HepG2 (cell line): ENCODE results near the gene PARP16. TPM values are rescaled to one million over a fixed set of nuclear protein-coding genes. Genes with fewer than 3 reads are reported as not detected.

ENCODE experiments used
- ATAC-seq: fragments of 200-7000 bp; cut with Tn5 transposase; 3 replicates; pipeline ENCODE4 v1.9.1; 2020; ENCODE audit warnings: mild to moderate bottlenecking, moderate library complexity
- BruUV-seq: library from RNA; stranded (reverse); fragments of 400-500 nt; replicated peaks from 2 replicates; lab custom pipeline; 2021; lab: Mats Ljungman, UMichigan
- CTCF ChIA-PET: fragments of 300-600 bp; formaldehyde crosslinking; extraction: SDS; loops from one replicate; lab custom pipeline; 2021; ENCODE audit warnings: low total read pairs, inconsistent platforms, low intra/inter-chr PET ratio; lab: Yijun Ruan, JAX
- POLR2A ChIA-PET: fragments of 350-600 bp; sonication (Branson Sonifier 250); formaldehyde crosslinking; loops from one replicate; lab custom pipeline; 2020; ENCODE audit warnings: antibody characterized with exemption, inconsistent platforms; lab: Yijun Ruan, JAX
- DNase-seq: peaks from one replicate; pipeline ENCODE4 v3.0.0-alpha.2; 2015; ENCODE audit warnings: low spot score
- FAIRE-seq: peaks from 3 replicates; lab custom pipeline; 2011; peaks lifted over from hg19 to GRCh38; lab: Jason Lieb, UNC
- H2AFZ ChIP-seq: one replicate; pipeline ENCODE4 v1.6.1; 2011; ENCODE audit warnings: low read length, inconsistent platforms
- H3K27ac ChIP-seq: fragments of 300-600 bp; 3 replicates; pipeline ENCODE4 v1.8.0; 2011; ENCODE audit warnings: mixed run types, mild to moderate bottlenecking, mixed read lengths, low read length, inconsistent platforms; ENCODE audit not compliant: insufficient read depth; ENCODE audit errors: extremely low read length
- H3K27me3 ChIP-seq, 2 experiments: fragments of 200-600 bp in 1 of 2; 2 replicates in 1 of 2; 3 replicates in 1 of 2; pipeline versions ENCODE4 v1.6.0 to v1.8.0; 2011; ENCODE audit warnings: low read length in 2 of 2, mild to moderate bottlenecking in 2 of 2, moderate library complexity in 2 of 2, inconsistent platforms in 1 of 2; ENCODE audit not compliant: insufficient read depth in 2 of 2, control insufficient read depth in 1 of 2
- H3K36me3 ChIP-seq, 2 experiments: fragments of 200-600 bp in 1 of 2; replicated peaks in 1 of 2; 2 replicates in 1 of 2; 3 replicates in 1 of 2; pipeline versions ENCODE4 v1.5.1 to v1.8.0; 2011; ENCODE audit warnings: low read length in 2 of 2, inconsistent platforms in 1 of 2; ENCODE audit not compliant: insufficient read depth in 2 of 2, control insufficient read depth in 1 of 2
- H3K4me1 ChIP-seq: 2 replicates; pipeline ENCODE4 v1.5.1; 2012; ENCODE audit warnings: low read length, inconsistent platforms; ENCODE audit not compliant: insufficient read depth
- H3K4me2 ChIP-seq: 2 replicates; pipeline ENCODE4 v1.6.0; 2011; ENCODE audit warnings: low read depth, low read length, inconsistent platforms
- H3K4me3 ChIP-seq, 3 experiments: fragments of 200-600 bp in 1 of 3; sonication (generic), shearing (Covaris generic) in 1 of 3; replicated peaks in 1 of 3; 2 replicates each; pipeline ENCODE4 v1.5.1; 2011 to 2016; ENCODE audit warnings: low read length in 3 of 3, inconsistent platforms in 2 of 3, low read depth in 2 of 3, mild to moderate bottlenecking in 2 of 3, control low read depth in 1 of 3, mixed read lengths in 1 of 3; ENCODE audit not compliant: insufficient read depth in 1 of 3
- H3K79me2 ChIP-seq: one replicate; pipeline ENCODE4 v1.6.1; 2011; ENCODE audit warnings: low read length, inconsistent platforms; ENCODE audit not compliant: insufficient read depth
- H3K9ac ChIP-seq: 2 replicates; pipeline ENCODE4 v1.6.0; 2011; ENCODE audit warnings: mild to moderate bottlenecking, low read depth, low read length, inconsistent platforms; ENCODE audit not compliant: insufficient read depth
- H3K9me3 ChIP-seq: 2 replicates; pipeline ENCODE4 v1.5.1; 2012; ENCODE audit warnings: mild to moderate bottlenecking, low read length
- H4K20me1 ChIP-seq: 2 replicates; pipeline ENCODE4 v1.6.0; 2011; ENCODE audit warnings: inconsistent platforms, mild to moderate bottlenecking, low read length, moderate library complexity; ENCODE audit not compliant: insufficient read depth
- ASH2L ChIP-seq: fragments of 300-600, 200-600 bp; sonication (generic); IDR thresholded peaks from 2 replicates; pipeline ENCODE4 v1.7.0; 2017; ENCODE audit warnings: low read depth, mild to moderate bottlenecking, moderate library complexity, mixed read lengths, low read length; ENCODE audit not compliant: insufficient read length
- BORCS8-MEF2B ChIP-seq: sonication (generic); formaldehyde crosslinking; IDR thresholded peaks from 2 replicates; pipeline ENCODE4 v1.8.0; 2022; ENCODE audit warnings: mild to moderate bottlenecking, missing genetic modification reagents
- EHMT2 ChIP-seq: fragments of 200-600 bp; sonication (generic); IDR thresholded peaks from 2 replicates; pipeline ENCODE4 v1.7.0; 2017; ENCODE audit warnings: antibody characterized with exemption, low read depth, low read length, borderline replicate concordance
- ESRRA ChIP-seq: sonication (generic); formaldehyde crosslinking; IDR thresholded peaks from 2 replicates; pipeline ENCODE4 v1.5.1; 2020; ENCODE audit warnings: mild to moderate bottlenecking, low read depth, missing genetic modification reagents
- KLF12 ChIP-seq: sonication (generic); formaldehyde crosslinking; IDR thresholded peaks from 2 replicates; pipeline ENCODE4 v1.4.0; 2020; ENCODE audit warnings: missing genetic modification reagents, borderline replicate concordance
- SOX5 ChIP-seq: IDR thresholded peaks from 2 replicates; pipeline ENCODE4 v1.6.1; 2016; ENCODE audit warnings: borderline replicate concordance
- TSC22D2 ChIP-seq: sonication (generic); formaldehyde crosslinking; IDR thresholded peaks from 2 replicates; pipeline ENCODE4 v1.5.1; 2020; ENCODE audit warnings: missing genetic modification reagents, mild to moderate bottlenecking, borderline replicate concordance
- ZFP62 ChIP-seq: sonication (generic); formaldehyde crosslinking; IDR thresholded peaks from 2 replicates; pipeline ENCODE4 v1.4.0; 2020; ENCODE audit warnings: missing genetic modification reagents
- ZNF101 ChIP-seq: sonication (generic); formaldehyde crosslinking; IDR thresholded peaks from 2 replicates; pipeline ENCODE4 v1.4.0; 2020; ENCODE audit warnings: mild to moderate bottlenecking, low read depth, missing genetic modification reagents, borderline replicate concordance
- ZNF501 ChIP-seq: sonication (generic); formaldehyde crosslinking; IDR thresholded peaks from 2 replicates; pipeline ENCODE4 v1.5.1; 2020; ENCODE audit warnings: mild to moderate bottlenecking, moderate library complexity, missing genetic modification reagents
- WGBS: methylation state at CpG from one replicate; pipeline ENCODE4 v1.1.6; 2017; ENCODE audit warnings: low lambda C conversion rate; 5-methylcytosine and 5-hydroxymethylcytosine counted together
- in situ Hi-C: cut with HindIII; loops from 2 replicates; pipeline ENCODE4 v1.10.0; 2017; ENCODE audit warnings: low pct_unique_long_range_greater_than_20kb; ENCODE audit not compliant: extremely low pct_ligation_motif_present
- intact Hi-C: fragments of 100-400 bp; cut with micrococcal nuclease; formaldehyde crosslinking; loops from one replicate; pipeline ENCODE4 v1.10.0; 2022; ENCODE audit not compliant: unreplicated experiment
- polyA plus RNA-seq, 8 experiments: library from polyadenylated mRNA; depleted of rRNA in 3 of 8; stranded (reverse) in 7 of 8; unstranded in 1 of 8; fragments of >200 nt; fragmentation: Illumina TruSeq in 4 of 8; extraction: Trizol in 4 of 8; gene quantifications; 2 replicates each; pipeline versions ENCODE4 v1.2.1 to v1.2.3, GENCODE V29; 2011 to 2016; ENCODE audit warnings: low read depth in 4 of 8, missing spikeins in 1 of 8, mixed read lengths in 1 of 8; ENCODE audit not compliant: insufficient read depth in 1 of 8
- total RNA-seq, 5 experiments: library from RNA; depleted of rRNA; stranded (reverse); fragments of >200 nt; fragmentation: Illumina TruSeq; extraction: Trizol; gene quantifications; 2 replicates each; pipeline ENCODE4 v1.2.3, GENCODE V29; 2016; ENCODE audit warnings: low read depth in 1 of 5
- TF ChIP-seq, protein P1 (sequence below): sonication (generic); formaldehyde crosslinking; IDR thresholded peaks from 2 replicates; pipeline ENCODE4 v1.4.0; 2020; ENCODE audit warnings: mild to moderate bottlenecking, missing genetic modification reagents
- TF ChIP-seq, protein P2 (sequence below): IDR thresholded peaks from 2 replicates; pipeline ENCODE4 v1.6.1; 2016
- TF ChIP-seq, protein P3 (sequence below): IDR thresholded peaks from 2 replicates; pipeline ENCODE4 v1.6.1; 2012; ENCODE audit warnings: low read depth, low read length, improper control_type of control experiment

Gene PARP16
- total and polyA plus RNA-seq, 2 of the 13 experiments (the other 11 are each of a cell fraction or from before 2014, with no cell fraction given): 6.8 to 7.6 TPM

DNA sequence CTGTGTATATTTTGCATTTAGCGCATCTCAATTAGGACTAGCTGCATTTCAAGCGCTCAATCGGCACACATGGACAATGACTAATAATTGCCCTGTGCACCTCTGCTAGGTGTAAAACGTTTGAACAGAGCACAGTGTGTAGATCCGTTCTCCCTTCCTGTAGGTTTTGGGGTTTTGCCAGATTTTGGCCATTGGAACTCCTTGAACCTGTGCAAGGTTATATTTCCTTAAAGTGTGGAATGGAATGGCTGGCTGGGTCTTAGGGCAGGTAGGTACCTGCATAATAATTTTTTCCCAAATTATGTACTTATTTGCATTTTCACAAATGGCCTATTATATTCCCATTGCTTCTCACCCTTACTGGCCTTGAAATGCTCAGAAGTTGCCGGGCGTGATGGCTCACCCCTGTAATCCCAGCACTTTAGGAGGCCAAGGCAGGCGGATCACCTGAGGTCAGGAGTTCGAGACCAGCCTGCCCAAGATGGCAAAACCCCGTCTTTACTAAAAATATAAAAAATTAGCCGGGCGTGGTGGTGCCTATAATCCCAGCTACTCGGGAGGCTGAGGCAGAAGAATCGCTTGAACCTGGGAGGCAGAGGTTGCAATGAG lies 18.6 kb upstream of the PARP16 start:
- no TSS peak for BruUV-seq
- peaks cover 42% of the 10 kb centered on the region for H3K4me1 ChIP-seq
- H3K79me2 ChIP-seq: no peaks in the 10 kb centered on the region
- peak overlapping the region; percentile 91 for H3K27ac ChIP-seq
- 22% methylated on average over 14 of the region's 14 CpGs for WGBS
- H3K36me3 ChIP-seq: no peaks in the 10 kb centered on the region
- H3K4me2 ChIP-seq: peak overlapping the region; percentile 70
- DNase-seq (no peak), ATAC-seq (peak; percentile 47), FAIRE-seq (no peak)
- H3K9ac ChIP-seq: peak overlapping the region; percentile 86; the same call in 1 of the 2 replicates
- in situ Hi-C loops (no loop called here), intact Hi-C loops (no loop called here)
- H4K20me1 ChIP-seq: no peaks in the 10 kb centered on the region
- H3K4me3 ChIP-seq: peak overlapping the region in 1 of 3 experiments; percentile 23; a peak in 2 of 6 replicates
- ChIA-PET CTCF (interaction anchor here (1.0 kb wide), 1 partner anchor 116 kb away, joined by 5 read pairs; no protein-coding TSS in a partner anchor), POLR2A (interaction anchor here (0.6 to 2.4 kb wide), 34 partner anchors 8 to 1142 kb away, joined by 3 to 50 read pairs (median 6); partner anchors contain the start of genes CLPX, DPP8, HACD3 and IGDCC3)
- H2AFZ ChIP-seq: no peak overlapping the region
- no peaks in the 10 kb centered on the region for H3K9me3 ChIP-seq
- H3K27me3 ChIP-seq: no peaks in the 10 kb centered on the region; a peak in 1 of 5 replicates
- TF ChIP-seq, protein P1, sequence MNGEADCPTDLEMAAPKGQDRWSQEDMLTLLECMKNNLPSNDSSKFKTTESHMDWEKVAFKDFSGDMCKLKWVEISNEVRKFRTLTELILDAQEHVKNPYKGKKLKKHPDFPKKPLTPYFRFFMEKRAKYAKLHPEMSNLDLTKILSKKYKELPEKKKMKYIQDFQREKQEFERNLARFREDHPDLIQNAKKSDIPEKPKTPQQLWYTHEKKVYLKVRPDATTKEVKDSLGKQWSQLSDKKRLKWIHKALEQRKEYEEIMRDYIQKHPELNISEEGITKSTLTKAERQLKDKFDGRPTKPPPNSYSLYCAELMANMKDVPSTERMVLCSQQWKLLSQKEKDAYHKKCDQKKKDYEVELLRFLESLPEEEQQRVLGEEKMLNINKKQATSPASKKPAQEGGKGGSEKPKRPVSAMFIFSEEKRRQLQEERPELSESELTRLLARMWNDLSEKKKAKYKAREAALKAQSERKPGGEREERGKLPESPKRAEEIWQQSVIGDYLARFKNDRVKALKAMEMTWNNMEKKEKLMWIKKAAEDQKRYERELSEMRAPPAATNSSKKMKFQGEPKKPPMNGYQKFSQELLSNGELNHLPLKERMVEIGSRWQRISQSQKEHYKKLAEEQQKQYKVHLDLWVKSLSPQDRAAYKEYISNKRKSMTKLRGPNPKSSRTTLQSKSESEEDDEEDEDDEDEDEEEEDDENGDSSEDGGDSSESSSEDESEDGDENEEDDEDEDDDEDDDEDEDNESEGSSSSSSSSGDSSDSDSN: peak; percentile 52
- TF ChIP-seq ZFP62 (CRISPR knock-in tag) (no peak), ASH2L (no peak), KLF12 (CRISPR knock-in tag) (no peak), TSC22D2 (no peak), SOX5 (no peak), BORCS8-MEF2B (no peak; the same call in 1 of the 2 replicates), EHMT2 (no peak), ESRRA (CRISPR knock-in tag) (no peak), ZNF101 (CRISPR knock-in tag) (no peak), ZNF501 (CRISPR knock-in tag) (peak; percentile 24; the same call in 1 of the 2 replicates)
- TF ChIP-seq, protein P2, sequence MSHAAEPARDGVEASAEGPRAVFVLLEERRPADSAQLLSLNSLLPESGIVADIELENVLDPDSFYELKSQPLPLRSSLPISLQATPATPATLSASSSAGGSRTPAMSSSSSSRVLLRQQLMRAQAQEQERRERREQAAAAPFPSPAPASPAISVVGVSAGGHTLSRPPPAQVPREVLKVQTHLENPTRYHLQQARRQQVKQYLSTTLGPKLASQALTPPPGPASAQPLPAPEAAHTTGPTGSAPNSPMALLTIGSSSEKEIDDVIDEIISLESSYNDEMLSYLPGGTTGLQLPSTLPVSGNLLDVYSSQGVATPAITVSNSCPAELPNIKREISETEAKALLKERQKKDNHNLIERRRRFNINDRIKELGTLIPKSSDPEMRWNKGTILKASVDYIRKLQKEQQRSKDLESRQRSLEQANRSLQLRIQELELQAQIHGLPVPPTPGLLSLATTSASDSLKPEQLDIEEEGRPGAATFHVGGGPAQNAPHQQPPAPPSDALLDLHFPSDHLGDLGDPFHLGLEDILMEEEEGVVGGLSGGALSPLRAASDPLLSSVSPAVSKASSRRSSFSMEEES (CRISPR knock-in tag): no peak
- TF ChIP-seq, protein P3, sequence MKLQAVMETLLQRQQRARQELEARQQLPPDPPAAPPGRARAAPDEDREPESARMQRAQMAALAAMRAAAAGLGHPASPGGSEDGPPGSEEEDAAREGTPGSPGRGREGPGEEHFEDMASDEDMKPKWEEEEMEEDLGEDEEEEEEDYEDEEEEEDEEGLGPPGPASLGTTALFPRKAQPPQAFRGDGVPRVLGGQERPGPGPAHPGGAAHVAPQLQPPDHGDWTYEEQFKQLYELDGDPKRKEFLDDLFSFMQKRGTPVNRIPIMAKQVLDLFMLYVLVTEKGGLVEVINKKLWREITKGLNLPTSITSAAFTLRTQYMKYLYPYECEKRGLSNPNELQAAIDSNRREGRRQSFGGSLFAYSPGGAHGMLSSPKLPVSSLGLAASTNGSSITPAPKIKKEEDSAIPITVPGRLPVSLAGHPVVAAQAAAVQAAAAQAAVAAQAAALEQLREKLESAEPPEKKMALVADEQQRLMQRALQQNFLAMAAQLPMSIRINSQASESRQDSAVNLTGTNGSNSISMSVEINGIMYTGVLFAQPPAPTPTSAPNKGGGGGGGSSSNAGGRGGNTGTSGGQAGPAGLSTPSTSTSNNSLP: no peak
